SHP77 treated with DMSO at 0.1 percent for 48 hours (cell line): Measurements from ENCODE around the gene SLC39A10.
"Not testable (repeated sequence)": the region's sequence is repeated elsewhere in the genome, so short reads cannot be mapped to it uniquely, and the experiment has no call there.

Experiments
- DNase-seq: peaks from one replicate; lab custom pipeline; 2025; lab: John Stamatoyannopoulos, UW

Gene SLC39A10

GRCh38 chr2:195646424-195646823 lies 10.6 kb upstream of the SLC39A10 start:
- DNase-seq: no peak

- no peak for DNase-seq
These were observed 9.7 kb upstream of the SLC39A10 start for GRCh38 chr2:195647302-195647701.

- DNase-seq: not testable (repeated sequence)
These were observed 8.7 kb upstream of the SLC39A10 start for GRCh38 chr2:195648370-195648769.

GRCh38 chr2:195648787-195649186 lies 8.2 kb upstream of the SLC39A10 start:
- DNase-seq: no peak

GRCh38 chr2:195649629-195650190 lies 7.3 kb upstream of the SLC39A10 start:
- DNase-seq: no peak

- DNase-seq: no peak
These were observed 6.0 kb upstream of the SLC39A10 start for GRCh38 chr2:195651046-195651445.

GRCh38 chr2:195652911-195653310 lies 4.1 kb upstream of the SLC39A10 start:
- DNase-seq: no peak

- no peak for DNase-seq
These were observed 716 bp upstream of the SLC39A10 start for GRCh38 chr2:195656161-195656858.

GRCh38 chr2:195657634-195658540 lies 861 bp downstream of the SLC39A10 start:
- DNase-seq: peak; percentile 28

GRCh38 chr2:195658541-195658890 lies 1.5 kb downstream of the SLC39A10 start:
- peak; percentile 28 for DNase-seq

GRCh38 chr2:195659114-195659513 lies 2.1 kb downstream of the SLC39A10 start:
- DNase-seq: no peak

GRCh38 chr2:195659982-195660890 lies 3.2 kb downstream of the SLC39A10 start:
- DNase-seq: peak; percentile 53

- DNase-seq: no peak
These were observed 5.1 kb downstream of the SLC39A10 start for GRCh38 chr2:195662138-195662537.

- no peak for DNase-seq
These were observed 6.0 kb downstream of the SLC39A10 start for GRCh38 chr2:195663007-195663406.

- no peak for DNase-seq
These were observed 7.5 kb downstream of the SLC39A10 start for GRCh38 chr2:195664528-195664927.

GRCh38 chr2:195665153-195665552 lies 8.1 kb downstream of the SLC39A10 start:
- not testable (repeated sequence) for DNase-seq

GRCh38 chr2:195666113-195666712 lies 9.2 kb downstream of the SLC39A10 start:
- DNase-seq: no peak

- DNase-seq: no peak
These were observed 10.9 kb downstream of the SLC39A10 start for GRCh38 chr2:195667974-195668373.

GRCh38 chr2:195670191-195670590 lies 13.2 kb downstream of the SLC39A10 start:
- no peak for DNase-seq

GRCh38 chr2:195671563-195671962 lies 14.5 kb downstream of the SLC39A10 start:
- no peak for DNase-seq

GRCh38 chr2:195672674-195673073 lies 15.6 kb downstream of the SLC39A10 start:
- no peak for DNase-seq
